GM23338 (cell line): Measurements from ENCODE around the gene SHKBP1.

Experiments
- CREB1 ChIP-seq: fragments of 250-450 bp; sonication (Bioruptor Pico); IDR thresholded peaks from 2 replicates; pipeline ENCODE4 v1.5.0; 2020; ENCODE audit warnings: low read depth, mild to moderate bottlenecking, moderate library complexity
- EZH2 ChIP-seq: fragments of 200-600 bp; sonication (generic); IDR thresholded peaks from one replicate; pipeline ENCODE4 v1.8.0; 2017; ENCODE audit warnings: antibody characterized with exemption, mild to moderate bottlenecking, low read depth; ENCODE audit not compliant: unreplicated experiment
- EZH2phosphoT487 ChIP-seq: fragments of 200-600 bp; sonication (generic); IDR thresholded peaks from one replicate; pipeline ENCODE4 v1.8.1; 2018; ENCODE audit warnings: antibody characterized with exemption; ENCODE audit not compliant: unreplicated experiment
- JUNB ChIP-seq: IDR thresholded peaks from one replicate; pipeline ENCODE4 v1.6.1; 2016; ENCODE audit warnings: antibody characterized with exemption; ENCODE audit not compliant: unreplicated experiment
- NANOG ChIP-seq: IDR thresholded peaks from 2 replicates; pipeline ENCODE4 v1.6.1; 2016; ENCODE audit warnings: antibody characterized with exemption, borderline replicate concordance
- POLR2AphosphoS5 ChIP-seq: IDR thresholded peaks from 2 replicates; pipeline ENCODE4 v1.6.1; 2016; ENCODE audit warnings: antibody characterized with exemption, low read depth
- STAT1 ChIP-seq: IDR thresholded peaks from one replicate; pipeline ENCODE4 v1.6.1; 2016; ENCODE audit warnings: antibody characterized with exemption; ENCODE audit not compliant: unreplicated experiment
- ZNF114 ChIP-seq: fragments of 250-450 bp; sonication (Bioruptor Pico); IDR thresholded peaks from 2 replicates; pipeline ENCODE4 v1.5.0; 2020; ENCODE audit warnings: mild to moderate bottlenecking, moderate library complexity
- ZNF331 ChIP-seq: fragments of 250-450 bp; sonication (Bioruptor Pico); IDR thresholded peaks from 2 replicates; pipeline ENCODE4 v1.5.0; 2020; ENCODE audit warnings: low read depth, mild to moderate bottlenecking, moderate library complexity
- ZNF462 ChIP-seq: fragments of 250-450 bp; sonication (Bioruptor Pico); IDR thresholded peaks from 2 replicates; pipeline ENCODE4 v1.5.0; 2020; ENCODE audit warnings: mild to moderate bottlenecking, moderate library complexity
- TF ChIP-seq, protein P1 (sequence below), 2 experiments: fragments of 200-600 bp in 1 of 2; sonication (generic) in 1 of 2; conservative IDR thresholded peaks; 2 replicates each; pipeline versions ENCODE4 v1.5.1 to v1.6.1; 2016 to 2017; ENCODE audit warnings: antibody characterized with exemption in 2 of 2, low read depth in 2 of 2, mild to moderate bottlenecking in 2 of 2, moderate library complexity in 1 of 2
- TF ChIP-seq, protein P2 (sequence below): IDR thresholded peaks from one replicate; pipeline ENCODE4 v1.6.1; 2018; ENCODE audit warnings: antibody characterized with exemption; ENCODE audit not compliant: unreplicated experiment
- TF ChIP-seq, protein P3 (sequence below): IDR thresholded peaks from 2 replicates; pipeline ENCODE4 v1.6.1; 2016; ENCODE audit warnings: antibody characterized with exemption

DNA sequence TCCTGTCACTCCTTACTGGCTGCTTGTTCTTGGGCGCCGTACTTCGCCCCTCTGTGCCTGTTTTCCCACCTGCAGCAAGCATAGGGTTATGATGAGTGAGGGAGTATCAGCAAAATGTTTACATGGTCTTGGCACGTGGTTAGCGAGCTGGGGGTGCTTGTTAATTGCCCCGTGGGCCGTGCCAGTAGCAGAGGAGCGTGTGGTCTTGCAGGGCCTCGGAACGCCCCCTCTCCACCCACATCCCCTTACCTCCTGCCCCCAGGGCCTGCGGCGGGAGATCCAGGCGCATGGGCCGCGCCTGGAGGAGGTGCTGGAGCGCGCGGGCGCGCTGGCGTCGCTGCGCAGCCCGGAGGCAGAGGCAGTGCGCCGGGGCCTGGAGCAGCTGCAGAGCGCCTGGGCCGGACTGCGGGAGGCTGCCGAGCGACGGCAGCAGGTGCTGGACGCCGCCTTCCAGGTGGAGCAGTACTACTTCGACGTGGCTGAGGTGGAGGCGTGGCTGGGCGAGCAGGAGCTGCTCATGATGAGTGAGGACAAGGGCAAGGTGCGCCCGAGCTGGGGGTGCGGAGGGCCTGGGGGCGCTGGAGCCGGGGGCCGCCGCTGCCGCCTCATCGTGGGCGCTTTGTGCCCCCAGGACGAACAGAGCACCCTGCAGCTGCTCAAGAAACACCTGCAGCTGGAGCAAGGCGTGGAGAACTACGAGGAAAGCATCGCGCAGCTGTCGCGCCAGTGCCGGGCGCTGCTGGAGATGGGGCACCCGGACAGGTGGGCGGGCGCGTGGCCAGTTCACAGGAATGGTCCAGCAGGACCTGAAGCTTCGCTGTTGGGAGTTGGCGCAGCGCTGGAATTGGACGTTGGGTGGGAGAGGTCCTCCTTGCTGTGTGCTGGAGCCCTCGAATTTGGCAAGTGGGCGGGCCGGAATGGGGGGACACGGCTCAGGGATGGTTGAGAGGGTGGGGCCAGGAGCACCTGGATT is 22.5 kb upstream of the SHKBP1 start:
- TF ChIP-seq, protein P1, sequence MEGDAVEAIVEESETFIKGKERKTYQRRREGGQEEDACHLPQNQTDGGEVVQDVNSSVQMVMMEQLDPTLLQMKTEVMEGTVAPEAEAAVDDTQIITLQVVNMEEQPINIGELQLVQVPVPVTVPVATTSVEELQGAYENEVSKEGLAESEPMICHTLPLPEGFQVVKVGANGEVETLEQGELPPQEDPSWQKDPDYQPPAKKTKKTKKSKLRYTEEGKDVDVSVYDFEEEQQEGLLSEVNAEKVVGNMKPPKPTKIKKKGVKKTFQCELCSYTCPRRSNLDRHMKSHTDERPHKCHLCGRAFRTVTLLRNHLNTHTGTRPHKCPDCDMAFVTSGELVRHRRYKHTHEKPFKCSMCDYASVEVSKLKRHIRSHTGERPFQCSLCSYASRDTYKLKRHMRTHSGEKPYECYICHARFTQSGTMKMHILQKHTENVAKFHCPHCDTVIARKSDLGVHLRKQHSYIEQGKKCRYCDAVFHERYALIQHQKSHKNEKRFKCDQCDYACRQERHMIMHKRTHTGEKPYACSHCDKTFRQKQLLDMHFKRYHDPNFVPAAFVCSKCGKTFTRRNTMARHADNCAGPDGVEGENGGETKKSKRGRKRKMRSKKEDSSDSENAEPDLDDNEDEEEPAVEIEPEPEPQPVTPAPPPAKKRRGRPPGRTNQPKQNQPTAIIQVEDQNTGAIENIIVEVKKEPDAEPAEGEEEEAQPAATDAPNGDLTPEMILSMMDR (conservative IDR thresholded peaks at IDR 0.05; ENCODE audit: low read depth in 2 of 2): peak in 1 of 2 experiments; percentile 19; a peak in 2 of 4 replicates
- TF ChIP-seq CREB1 (no peak), EZH2phosphoT487 (no peak), ZNF331 (CRISPR knock-in tag) (no peak), POLR2AphosphoS5 (no peak), EZH2 (peak; percentile 55), JUNB (no peak), NANOG (no peak), ZNF114 (CRISPR knock-in tag) (no peak), STAT1 (no peak), ZNF462 (CRISPR knock-in tag) (no peak)
- TF ChIP-seq, protein P2, sequence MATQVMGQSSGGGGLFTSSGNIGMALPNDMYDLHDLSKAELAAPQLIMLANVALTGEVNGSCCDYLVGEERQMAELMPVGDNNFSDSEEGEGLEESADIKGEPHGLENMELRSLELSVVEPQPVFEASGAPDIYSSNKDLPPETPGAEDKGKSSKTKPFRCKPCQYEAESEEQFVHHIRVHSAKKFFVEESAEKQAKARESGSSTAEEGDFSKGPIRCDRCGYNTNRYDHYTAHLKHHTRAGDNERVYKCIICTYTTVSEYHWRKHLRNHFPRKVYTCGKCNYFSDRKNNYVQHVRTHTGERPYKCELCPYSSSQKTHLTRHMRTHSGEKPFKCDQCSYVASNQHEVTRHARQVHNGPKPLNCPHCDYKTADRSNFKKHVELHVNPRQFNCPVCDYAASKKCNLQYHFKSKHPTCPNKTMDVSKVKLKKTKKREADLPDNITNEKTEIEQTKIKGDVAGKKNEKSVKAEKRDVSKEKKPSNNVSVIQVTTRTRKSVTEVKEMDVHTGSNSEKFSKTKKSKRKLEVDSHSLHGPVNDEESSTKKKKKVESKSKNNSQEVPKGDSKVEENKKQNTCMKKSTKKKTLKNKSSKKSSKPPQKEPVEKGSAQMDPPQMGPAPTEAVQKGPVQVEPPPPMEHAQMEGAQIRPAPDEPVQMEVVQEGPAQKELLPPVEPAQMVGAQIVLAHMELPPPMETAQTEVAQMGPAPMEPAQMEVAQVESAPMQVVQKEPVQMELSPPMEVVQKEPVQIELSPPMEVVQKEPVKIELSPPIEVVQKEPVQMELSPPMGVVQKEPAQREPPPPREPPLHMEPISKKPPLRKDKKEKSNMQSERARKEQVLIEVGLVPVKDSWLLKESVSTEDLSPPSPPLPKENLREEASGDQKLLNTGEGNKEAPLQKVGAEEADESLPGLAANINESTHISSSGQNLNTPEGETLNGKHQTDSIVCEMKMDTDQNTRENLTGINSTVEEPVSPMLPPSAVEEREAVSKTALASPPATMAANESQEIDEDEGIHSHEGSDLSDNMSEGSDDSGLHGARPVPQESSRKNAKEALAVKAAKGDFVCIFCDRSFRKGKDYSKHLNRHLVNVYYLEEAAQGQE: no peak
- TF ChIP-seq, protein P3, sequence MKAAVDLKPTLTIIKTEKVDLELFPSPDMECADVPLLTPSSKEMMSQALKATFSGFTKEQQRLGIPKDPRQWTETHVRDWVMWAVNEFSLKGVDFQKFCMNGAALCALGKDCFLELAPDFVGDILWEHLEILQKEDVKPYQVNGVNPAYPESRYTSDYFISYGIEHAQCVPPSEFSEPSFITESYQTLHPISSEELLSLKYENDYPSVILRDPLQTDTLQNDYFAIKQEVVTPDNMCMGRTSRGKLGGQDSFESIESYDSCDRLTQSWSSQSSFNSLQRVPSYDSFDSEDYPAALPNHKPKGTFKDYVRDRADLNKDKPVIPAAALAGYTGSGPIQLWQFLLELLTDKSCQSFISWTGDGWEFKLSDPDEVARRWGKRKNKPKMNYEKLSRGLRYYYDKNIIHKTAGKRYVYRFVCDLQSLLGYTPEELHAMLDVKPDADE: no peak
